ENCODE data around the gene EDAR.

DNA sequence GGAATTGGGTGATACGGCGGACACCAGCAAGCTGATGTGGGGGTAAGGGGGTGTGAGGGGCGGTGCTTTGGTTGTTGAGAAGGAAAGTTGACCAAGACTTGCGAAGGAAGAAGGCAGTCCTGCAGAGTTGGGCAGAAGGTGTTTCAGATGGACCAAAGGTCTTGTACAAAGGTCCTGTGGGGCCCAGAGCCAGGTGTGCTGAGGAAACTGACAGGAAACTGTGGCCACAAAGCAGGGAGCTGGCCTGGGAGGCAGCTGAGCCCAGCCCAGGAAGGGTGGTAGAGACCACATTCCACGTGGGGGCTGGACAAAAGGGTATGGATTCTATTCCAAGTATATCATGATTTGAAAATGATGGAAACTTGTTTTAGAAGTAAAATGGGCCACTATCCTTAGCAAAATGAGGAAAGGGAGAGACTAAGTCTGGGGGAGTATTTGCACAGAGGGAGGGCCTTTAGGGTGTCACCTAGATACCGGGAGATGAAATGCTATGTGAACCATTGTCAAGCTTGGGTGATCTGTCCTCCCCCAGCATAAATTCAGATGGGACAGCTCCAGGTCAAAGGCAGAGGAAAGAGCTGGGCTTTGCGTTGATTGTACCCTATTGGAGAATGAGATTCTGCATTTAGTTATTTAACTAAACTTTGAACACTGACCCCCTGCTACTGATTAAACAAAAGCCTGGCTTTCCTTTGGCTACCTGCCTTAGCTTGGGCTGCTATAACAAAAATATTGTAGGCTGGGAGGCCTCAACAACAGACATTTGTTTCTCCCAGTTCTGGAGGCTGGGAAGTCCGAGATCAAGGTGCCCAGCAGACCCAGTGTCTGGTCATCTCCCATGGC lies 4.3 kb upstream of the EDAR start:
- no peak for TF ChIP-seq POLR2AphosphoS5 (IDR thresholded peaks at IDR 0.05; ENCODE audit: low read depth, low read length)
- TF ChIP-seq, protein P1, sequence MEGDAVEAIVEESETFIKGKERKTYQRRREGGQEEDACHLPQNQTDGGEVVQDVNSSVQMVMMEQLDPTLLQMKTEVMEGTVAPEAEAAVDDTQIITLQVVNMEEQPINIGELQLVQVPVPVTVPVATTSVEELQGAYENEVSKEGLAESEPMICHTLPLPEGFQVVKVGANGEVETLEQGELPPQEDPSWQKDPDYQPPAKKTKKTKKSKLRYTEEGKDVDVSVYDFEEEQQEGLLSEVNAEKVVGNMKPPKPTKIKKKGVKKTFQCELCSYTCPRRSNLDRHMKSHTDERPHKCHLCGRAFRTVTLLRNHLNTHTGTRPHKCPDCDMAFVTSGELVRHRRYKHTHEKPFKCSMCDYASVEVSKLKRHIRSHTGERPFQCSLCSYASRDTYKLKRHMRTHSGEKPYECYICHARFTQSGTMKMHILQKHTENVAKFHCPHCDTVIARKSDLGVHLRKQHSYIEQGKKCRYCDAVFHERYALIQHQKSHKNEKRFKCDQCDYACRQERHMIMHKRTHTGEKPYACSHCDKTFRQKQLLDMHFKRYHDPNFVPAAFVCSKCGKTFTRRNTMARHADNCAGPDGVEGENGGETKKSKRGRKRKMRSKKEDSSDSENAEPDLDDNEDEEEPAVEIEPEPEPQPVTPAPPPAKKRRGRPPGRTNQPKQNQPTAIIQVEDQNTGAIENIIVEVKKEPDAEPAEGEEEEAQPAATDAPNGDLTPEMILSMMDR (IDR thresholded peaks at IDR 0.05), result no peak
- TF ChIP-seq, protein P2, sequence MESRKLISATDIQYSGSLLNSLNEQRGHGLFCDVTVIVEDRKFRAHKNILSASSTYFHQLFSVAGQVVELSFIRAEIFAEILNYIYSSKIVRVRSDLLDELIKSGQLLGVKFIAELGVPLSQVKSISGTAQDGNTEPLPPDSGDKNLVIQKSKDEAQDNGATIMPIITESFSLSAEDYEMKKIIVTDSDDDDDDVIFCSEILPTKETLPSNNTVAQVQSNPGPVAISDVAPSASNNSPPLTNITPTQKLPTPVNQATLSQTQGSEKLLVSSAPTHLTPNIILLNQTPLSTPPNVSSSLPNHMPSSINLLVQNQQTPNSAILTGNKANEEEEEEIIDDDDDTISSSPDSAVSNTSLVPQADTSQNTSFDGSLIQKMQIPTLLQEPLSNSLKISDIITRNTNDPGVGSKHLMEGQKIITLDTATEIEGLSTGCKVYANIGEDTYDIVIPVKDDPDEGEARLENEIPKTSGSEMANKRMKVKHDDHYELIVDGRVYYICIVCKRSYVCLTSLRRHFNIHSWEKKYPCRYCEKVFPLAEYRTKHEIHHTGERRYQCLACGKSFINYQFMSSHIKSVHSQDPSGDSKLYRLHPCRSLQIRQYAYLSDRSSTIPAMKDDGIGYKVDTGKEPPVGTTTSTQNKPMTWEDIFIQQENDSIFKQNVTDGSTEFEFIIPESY (IDR thresholded peaks at IDR 0.05; ENCODE audit: borderline replicate concordance, low read depth), result no peak
- TF ChIP-seq RAD21 (IDR thresholded peaks at IDR 0.05; ENCODE audit: low read length), result no peak
- TF ChIP-seq EP300 (IDR thresholded peaks at IDR 0.05; ENCODE audit: borderline replicate concordance in 1 of 2, low read depth in 1 of 2, low read length in 1 of 2), result no peak
- TF ChIP-seq, protein P3, sequence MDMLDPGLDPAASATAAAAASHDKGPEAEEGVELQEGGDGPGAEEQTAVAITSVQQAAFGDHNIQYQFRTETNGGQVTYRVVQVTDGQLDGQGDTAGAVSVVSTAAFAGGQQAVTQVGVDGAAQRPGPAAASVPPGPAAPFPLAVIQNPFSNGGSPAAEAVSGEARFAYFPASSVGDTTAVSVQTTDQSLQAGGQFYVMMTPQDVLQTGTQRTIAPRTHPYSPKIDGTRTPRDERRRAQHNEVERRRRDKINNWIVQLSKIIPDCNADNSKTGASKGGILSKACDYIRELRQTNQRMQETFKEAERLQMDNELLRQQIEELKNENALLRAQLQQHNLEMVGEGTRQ (IDR thresholded peaks at IDR 0.05; ENCODE audit: borderline replicate concordance, low read depth, low read length), result no peak
- no peak for TF ChIP-seq NRF1 (IDR thresholded peaks at IDR 0.05; ENCODE audit: low read depth, low read length)
- TF ChIP-seq FOXM1 (IDR thresholded peaks at IDR 0.05; ENCODE audit: low read depth), result no peak
- TF ChIP-seq MXI1 (IDR thresholded peaks at IDR 0.05; ENCODE audit: low read depth, low read length), result no peak
- TF ChIP-seq, protein P4, sequence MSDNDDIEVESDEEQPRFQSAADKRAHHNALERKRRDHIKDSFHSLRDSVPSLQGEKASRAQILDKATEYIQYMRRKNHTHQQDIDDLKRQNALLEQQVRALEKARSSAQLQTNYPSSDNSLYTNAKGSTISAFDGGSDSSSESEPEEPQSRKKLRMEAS (IDR thresholded peaks at IDR 0.05; ENCODE audit: low read depth), result no peak
